HepG2 (cell line): ENCODE measurements around the gene HES3. TPM values are rescaled to one million over a fixed set of nuclear protein-coding genes. Genes with fewer than 3 reads are reported as not detected.

Source experiments
- AGO2 ChIP-seq: fragments of 200-400 bp; formaldehyde crosslinking; optimal IDR thresholded peaks from 2 replicates; pipeline ENCODE3; 2017; ENCODE audit warnings: mild to moderate bottlenecking, low read depth, low read length, moderate library complexity
- ARID5B ChIP-seq: IDR thresholded peaks from 2 replicates; pipeline ENCODE4 v1.4.0; 2020; ENCODE audit warnings: mild to moderate bottlenecking, missing genetic modification reagents
- ATF7 ChIP-seq, 2 experiments: fragments of 450-650 bp in 1 of 2; sonication (generic) in 1 of 2; formaldehyde crosslinking in 1 of 2; IDR thresholded peaks; 2 replicates each; pipeline versions ENCODE4 v1.4.0 to v1.6.1; 2016 to 2020; ENCODE audit warnings: antibody characterized with exemption in 1 of 2, mild to moderate bottlenecking in 1 of 2, missing genetic modification reagents in 1 of 2
- GTF3A ChIP-seq: sonication (generic); formaldehyde crosslinking; conservative IDR thresholded peaks from 2 replicates; pipeline ENCODE4 v1.4.0; 2020; ENCODE audit warnings: mild to moderate bottlenecking, missing genetic modification reagents
- KDM4B ChIP-seq: sonication (generic); formaldehyde crosslinking; IDR thresholded peaks from 2 replicates; pipeline ENCODE4 v1.4.0; 2020; ENCODE audit warnings: missing genetic modification reagents
- NAIF1 ChIP-seq: sonication (generic); formaldehyde crosslinking; IDR thresholded peaks from 2 replicates; pipeline ENCODE4 v1.5.0; 2020; ENCODE audit warnings: mild to moderate bottlenecking, missing genetic modification reagents, borderline replicate concordance
- PRDM4 ChIP-seq: sonication (generic); formaldehyde crosslinking; IDR thresholded peaks from 2 replicates; pipeline ENCODE4 v1.9.0; 2021; ENCODE audit warnings: missing genetic modification reagents, borderline replicate concordance
- SP2 ChIP-seq: sonication (generic); formaldehyde crosslinking; IDR thresholded peaks from 2 replicates; pipeline ENCODE4 v1.5.1; 2020; ENCODE audit warnings: mild to moderate bottlenecking, missing genetic modification reagents
- SP4 ChIP-seq: sonication (generic); formaldehyde crosslinking; IDR thresholded peaks from 2 replicates; pipeline ENCODE4 v1.8.1; 2023; ENCODE audit warnings: mild to moderate bottlenecking, missing genetic modification reagents
- ZBTB40 ChIP-seq, 2 experiments: fragments of 450-650 bp in 1 of 2; sonication (generic) in 1 of 2; formaldehyde crosslinking in 1 of 2; IDR thresholded peaks; 2 replicates each; pipeline versions ENCODE4 v1.6.1 to v1.8.0; 2016 to 2022; ENCODE audit warnings: antibody characterized with exemption in 1 of 2, mild to moderate bottlenecking in 1 of 2, missing genetic modification reagents in 1 of 2
- ZNF33A ChIP-seq: sonication (generic); formaldehyde crosslinking; IDR thresholded peaks from 2 replicates; pipeline ENCODE4 v1.5.1; 2020; ENCODE audit warnings: missing genetic modification reagents, mild to moderate bottlenecking, moderate library complexity, borderline replicate concordance
- ZNF501 ChIP-seq: sonication (generic); formaldehyde crosslinking; IDR thresholded peaks from 2 replicates; pipeline ENCODE4 v1.5.1; 2020; ENCODE audit warnings: mild to moderate bottlenecking, moderate library complexity, missing genetic modification reagents
- polyA plus RNA-seq, 8 experiments: library from polyadenylated mRNA; depleted of rRNA in 3 of 8; stranded (reverse) in 7 of 8; unstranded in 1 of 8; fragments of >200 nt; fragmentation: Illumina TruSeq in 4 of 8; extraction: Trizol in 4 of 8; gene quantifications; 2 replicates each; pipeline versions ENCODE4 v1.2.1 to v1.2.3, GENCODE V29; 2011 to 2016; ENCODE audit warnings: low read depth in 4 of 8, missing spikeins in 1 of 8, mixed read lengths in 1 of 8; ENCODE audit not compliant: insufficient read depth in 1 of 8
- total RNA-seq, 5 experiments: library from RNA; depleted of rRNA; stranded (reverse); fragments of >200 nt; fragmentation: Illumina TruSeq; extraction: Trizol; gene quantifications; 2 replicates each; pipeline ENCODE4 v1.2.3, GENCODE V29; 2016; ENCODE audit warnings: low read depth in 1 of 5

Gene HES3
- total and polyA plus RNA-seq, 2 of the 13 experiments (the other 11 are each of a cell fraction or from before 2014, with no cell fraction given), result not detected

- peak; percentile 64 for TF ChIP-seq SP2 (CRISPR knock-in tag)
- no peak for TF ChIP-seq AGO2
- TF ChIP-seq ZNF33A (CRISPR knock-in tag), result no peak
- peak; percentile 85 for TF ChIP-seq ZNF501 (CRISPR knock-in tag)
- TF ChIP-seq SP4 (CRISPR knock-in tag), result peak; percentile 78; the same call in 1 of the 2 replicates
- TF ChIP-seq GTF3A (CRISPR knock-in tag), result no peak
- TF ChIP-seq ARID5B, result peak; percentile 81
- TF ChIP-seq ATF7 (IDR thresholded peaks at IDR 0.05), result no peak
- TF ChIP-seq ATF7 (CRISPR knock-in tag; IDR thresholded peaks at IDR 0.05), result no peak
- no peak for TF ChIP-seq ZBTB40 (IDR thresholded peaks at IDR 0.05)
- TF ChIP-seq ZBTB40 (CRISPR knock-in tag; IDR thresholded peaks at IDR 0.05), result peak; percentile 94
- TF ChIP-seq NAIF1, result peak; percentile 81; the same call in 1 of the 2 replicates
- TF ChIP-seq PRDM4 (CRISPR knock-in tag), result peak; percentile 96
- peak; percentile 99 for TF ChIP-seq KDM4B (CRISPR knock-in tag)
Observed at GRCh38 chr1:6245086-6245868, 1.3 kb downstream of the HES3 start (continued).
